Suprapubic skin (tissue), 4 donors: Measurements from ENCODE around the gene ANXA4. TPM values are rescaled to one million over a fixed set of nuclear protein-coding genes. Genes with fewer than 3 reads are reported as not detected.

Experiments used
- DNase-seq, 2 donors: peaks; one replicate each; pipeline ENCODE4 v3.0.0-alpha.2; 2019; ENCODE audit warnings: low spot score in 2 of 2
- H3K27ac ChIP-seq: fragments of 200-600 bp; sonication (generic); one replicate; pipeline ENCODE4 v1.5.1; 2019
- H3K27me3 ChIP-seq: fragments of 200-600 bp; sonication (generic); one replicate; pipeline ENCODE4 v1.5.1; 2019
- H3K36me3 ChIP-seq: fragments of 200-600 bp; sonication (generic); one replicate; pipeline ENCODE4 v1.5.1; 2019
- H3K4me1 ChIP-seq: fragments of 200-600 bp; sonication (generic); one replicate; pipeline ENCODE4 v1.5.1; 2019
- H3K4me3 ChIP-seq: fragments of 200-600 bp; sonication (generic); one replicate; pipeline ENCODE4 v1.5.1; 2019; ENCODE audit warnings: mild to moderate bottlenecking
- H3K9me3 ChIP-seq: fragments of 200-600 bp; sonication (generic); one replicate; pipeline ENCODE4 v1.5.1; 2019
- CTCF ChIP-seq, 2 donors: fragments of 200-600 bp in 1 of 2; fragments of 450-650 bp in 1 of 2; sonication (generic) in 1 of 2; IDR thresholded peaks; one replicate each; pipeline ENCODE4 v1.5.1; 2016 to 2019; ENCODE audit warnings: antibody characterized with exemption in 2 of 2, mild to moderate bottlenecking in 1 of 2, moderate library complexity in 1 of 2
- EP300 ChIP-seq: sonication (generic); formaldehyde crosslinking; IDR thresholded peaks from one replicate; pipeline ENCODE4 v1.6.1; 2017; ENCODE audit warnings: antibody characterized with exemption
- POLR2A ChIP-seq, 2 donors: fragments of 450-650 bp; IDR thresholded peaks; one replicate each; pipeline ENCODE4 v1.6.1; 2017; ENCODE audit warnings: antibody characterized with exemption in 2 of 2, mild to moderate bottlenecking in 2 of 2, moderate library complexity in 2 of 2
- POLR2AphosphoS5 ChIP-seq, 3 donors: sonication (generic); formaldehyde crosslinking; IDR thresholded peaks; one replicate each; pipeline ENCODE4 v1.6.1; 2017; ENCODE audit warnings: antibody characterized with exemption in 3 of 3
- WGBS: methylation state at CpG from one replicate; pipeline ENCODE4 v1.1.5; 2018; 5-methylcytosine and 5-hydroxymethylcytosine counted together
- total RNA-seq, 4 donors: library from RNA; depleted of rRNA; stranded (reverse); fragments of >200 nt; gene quantifications; one replicate each; pipeline ENCODE4 v1.1.0, GENCODE V29; 2016

ANXA4 gene
- total RNA-seq, 4 donors from 2014 or later = 58.1 to 91.6 (median 85.8) TPM

GRCh38 chr2:69729781-69730180 is 12.2 kb upstream of the ANXA4 start:
- no peak for TF ChIP-seq POLR2AphosphoS5 (IDR thresholded peaks at IDR 0.05)
- TF ChIP-seq POLR2A (IDR thresholded peaks at IDR 0.05) = no peak
- TF ChIP-seq CTCF (IDR thresholded peaks at IDR 0.05) = no peak
- TF ChIP-seq EP300 = no peak
- Histone ChIP-seq H3K4me3 (no peak overlapping the region), H3K27me3 (no peaks in the 10 kb centered on the region), H3K4me1 (peaks cover 3% of the 10 kb centered on the region), H3K9me3 (no peaks in the 10 kb centered on the region), H3K36me3 (no peaks in the 10 kb centered on the region), H3K27ac (no peak overlapping the region)
- no peak for DNase-seq
- WGBS = 84% methylated on average over 5 of the region's 5 CpGs

- no peak overlapping the region for H3K27ac ChIP-seq
- H3K4me1 ChIP-seq = no peaks in the 10 kb centered on the region
- H3K4me3 ChIP-seq = no peak overlapping the region
- DNase-seq = no peak
- TF ChIP-seq POLR2A (IDR thresholded peaks at IDR 0.05) (no peak), CTCF (IDR thresholded peaks at IDR 0.05) (no peak), EP300 (no peak), POLR2AphosphoS5 (IDR thresholded peaks at IDR 0.05) (no peak)
- no peaks in the 10 kb centered on the region for H3K36me3 ChIP-seq
- 82% methylated on average over 6 of the region's 6 CpGs for WGBS
- no peaks in the 10 kb centered on the region for H3K9me3 ChIP-seq
- no peaks in the 10 kb centered on the region for H3K27me3 ChIP-seq
These were observed 10.6 kb upstream of the ANXA4 start for GRCh38 chr2:69731147-69731970.

- Histone ChIP-seq H3K27me3 (no peaks in the 10 kb centered on the region), H3K4me3 (no peak overlapping the region), H3K9me3 (no peaks in the 10 kb centered on the region), H3K4me1 (peaks cover 6% of the 10 kb centered on the region), H3K27ac (no peak overlapping the region), H3K36me3 (no peaks in the 10 kb centered on the region)
- DNase-seq = no peak
- TF ChIP-seq POLR2A (IDR thresholded peaks at IDR 0.05) = no peak
- no peak for TF ChIP-seq CTCF (IDR thresholded peaks at IDR 0.05)
- no peak for TF ChIP-seq POLR2AphosphoS5 (IDR thresholded peaks at IDR 0.05)
- TF ChIP-seq EP300 = no peak
- WGBS = 66% methylated on average over 1 of the region's 1 CpG
These were observed 8.4 kb upstream of the ANXA4 start for GRCh38 chr2:69733342-69734034.

GRCh38 chr2:69734035-69734611 is 7.8 kb upstream of the ANXA4 start:
- Histone ChIP-seq H3K27ac (no peak overlapping the region), H3K36me3 (no peaks in the 10 kb centered on the region), H3K9me3 (no peaks in the 10 kb centered on the region), H3K27me3 (no peaks in the 10 kb centered on the region), H3K4me3 (no peak overlapping the region), H3K4me1 (peaks cover 11% of the 10 kb centered on the region)
- 61% methylated on average over 5 of the region's 5 CpGs for WGBS
- TF ChIP-seq EP300 (no peak), POLR2AphosphoS5 (IDR thresholded peaks at IDR 0.05) (no peak), CTCF (IDR thresholded peaks at IDR 0.05) (no peak), POLR2A (IDR thresholded peaks at IDR 0.05) (no peak)
- peak in 1 of 2 donors; percentile 57 for DNase-seq
